GM12875 (cell line): ENCODE measurements around the gene SMIM20.
A peak's percentile ranks its signal among the peaks of the same experiment; 100 is the strongest.

Experiments used
- H3K4me3 ChIP-seq: one replicate; pipeline ENCODE4 v1.5.1; 2011; ENCODE audit warnings: low read depth, low read length, control low read depth
- CTCF ChIP-seq: IDR thresholded peaks from 2 replicates; pipeline ENCODE4 v1.5.1; 2011; ENCODE audit warnings: low read depth, mild to moderate bottlenecking, control low read depth, inconsistent platforms, low read length, moderate library complexity, borderline replicate concordance; ENCODE audit not compliant: insufficient read depth

The SMIM20 gene

DNA sequence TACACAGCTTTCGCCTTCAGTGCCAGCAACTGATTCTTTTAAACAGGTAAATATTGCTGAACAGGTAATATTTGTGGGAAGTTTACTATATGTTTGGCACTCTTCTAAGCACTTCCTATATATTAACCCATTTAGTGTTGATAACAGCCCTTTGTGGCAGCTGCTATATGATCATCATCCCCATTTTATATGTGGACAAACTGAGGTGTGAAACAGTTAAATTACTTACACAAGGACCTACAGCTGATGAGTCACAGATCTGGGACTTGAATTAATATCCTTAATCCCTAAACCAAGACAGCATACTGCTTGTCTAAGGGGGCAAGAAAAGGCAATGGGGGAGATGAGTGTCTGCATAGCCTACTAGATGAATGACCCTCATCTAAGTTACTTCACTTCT, 2.9 kb downstream of the SMIM20 start:
- no peak for TF ChIP-seq CTCF
- H3K4me3 ChIP-seq: no peak overlapping the region

GRCh38 chr4:25919676-25920075, 5.7 kb downstream of the SMIM20 start:
- TF ChIP-seq CTCF: no peak

GRCh38 chr4:25921922-25922321, 7.9 kb downstream of the SMIM20 start:
- H3K4me3 ChIP-seq: no peak overlapping the region
- no peak for TF ChIP-seq CTCF

More at GRCh38 chr4:25919676-25920075, 5.7 kb downstream of the SMIM20 start:
- H3K4me3 ChIP-seq: no peak overlapping the region

GRCh38 chr4:25922812-25923369, 8.9 kb downstream of the SMIM20 start:
- H3K4me3 ChIP-seq: no peak overlapping the region
- no peak for TF ChIP-seq CTCF

DNA sequence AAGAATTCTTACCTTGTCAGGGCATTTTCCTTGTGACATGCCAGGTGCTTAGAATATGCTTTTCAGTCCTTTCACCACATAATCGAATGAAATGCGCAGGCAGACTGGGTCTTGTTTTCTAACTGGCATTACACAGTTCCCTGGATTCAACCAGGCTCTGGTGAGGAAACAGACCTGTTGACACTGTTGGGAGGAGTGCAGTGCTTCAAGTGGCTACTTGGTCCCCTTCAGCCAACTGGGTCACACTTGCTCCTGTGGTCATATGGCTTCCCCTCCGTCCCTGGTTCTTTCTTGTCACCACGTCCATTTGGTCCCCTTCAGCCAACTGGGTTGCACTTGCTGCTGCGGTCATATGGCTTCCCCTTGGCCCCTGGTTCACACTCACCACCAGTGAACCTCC, 9.7 kb downstream of the SMIM20 start:
- no peak overlapping the region for H3K4me3 ChIP-seq
- no peak for TF ChIP-seq CTCF

GRCh38 chr4:25925486-25926201, 11.6 kb downstream of the SMIM20 start:
- H3K4me3 ChIP-seq: no peak overlapping the region
- peak; percentile 61; the same call in 1 of the 2 replicates for TF ChIP-seq CTCF

DNA sequence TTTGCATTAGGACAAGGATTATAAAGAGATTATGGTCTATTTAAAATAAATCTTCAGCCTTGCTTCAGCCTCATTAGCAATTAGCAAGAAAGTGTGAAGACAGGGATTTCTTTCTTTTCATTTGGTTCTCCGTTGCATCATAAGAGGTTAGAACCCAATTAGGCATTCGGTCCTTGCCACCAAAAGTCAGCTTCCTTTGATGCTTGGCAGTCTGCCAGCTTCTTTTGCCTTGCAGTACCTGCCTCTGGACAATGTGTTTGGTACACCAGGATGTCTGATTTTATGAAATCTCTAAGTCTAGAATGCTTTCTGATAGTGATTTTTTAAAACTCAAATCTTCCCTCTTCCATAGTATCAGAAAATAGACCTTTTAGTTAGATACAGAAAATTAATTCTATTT, 12.4 kb downstream of the SMIM20 start:
- TF ChIP-seq CTCF: no peak
- H3K4me3 ChIP-seq: no peak overlapping the region
